Lower leg skin (tissue), 3 donors: ENCODE measurements around the gene SKAP1.

Source experiments
- CTCF ChIP-seq, 3 donors: fragments of 450-650 bp; IDR thresholded peaks; one replicate each; pipeline ENCODE4 v1.5.1; 2016; ENCODE audit warnings: antibody characterized with exemption in 3 of 3, mild to moderate bottlenecking in 3 of 3, moderate library complexity in 2 of 3
- POLR2A ChIP-seq, 2 donors: fragments of 450-650 bp; IDR thresholded peaks; one replicate each; pipeline ENCODE4 v1.6.1; 2016 to 2017; ENCODE audit warnings: antibody characterized with exemption in 2 of 2, mild to moderate bottlenecking in 1 of 2, moderate library complexity in 1 of 2

GRCh38 chr17:48463526-48463925, 33.5 kb upstream of the SKAP1 start:
- no peak for TF ChIP-seq POLR2A (IDR thresholded peaks at IDR 0.05)
- TF ChIP-seq CTCF (IDR thresholded peaks at IDR 0.05) = no peak
